GM18511 (cell line): ENCODE results near the gene PPP1R9B.

ENCODE experiments used
- ATAC-seq: cut with Tn5 transposase; IDR thresholded peaks from one replicate; pipeline ENCODE4 v1.9.1; 2021; ENCODE audit warnings: mild to moderate bottlenecking, moderate library complexity; ENCODE audit not compliant: unreplicated experiment

Gene PPP1R9B

GRCh38 chr17:50187751-50188530, 37.5 kb upstream of the PPP1R9B start:
- no peak for ATAC-seq

- no peak for ATAC-seq
These were observed 36.9 kb upstream of the PPP1R9B start for GRCh38 chr17:50187394-50187725.

- ATAC-seq, result no peak
These were observed 36.4 kb upstream of the PPP1R9B start for GRCh38 chr17:50186661-50187393.

GRCh38 chr17:50185631-50186471, 35.4 kb upstream of the PPP1R9B start:
- no peak for ATAC-seq

GRCh38 chr17:50184611-50185398, 34.3 kb upstream of the PPP1R9B start:
- ATAC-seq, result no peak

GRCh38 chr17:50184064-50184463, 33.6 kb upstream of the PPP1R9B start:
- no peak for ATAC-seq

- ATAC-seq, result no peak
These were observed 33.0 kb upstream of the PPP1R9B start for GRCh38 chr17:50183421-50183994.

- no peak for ATAC-seq
These were observed 32.4 kb upstream of the PPP1R9B start for GRCh38 chr17:50182783-50183420.

- ATAC-seq, result no peak
These were observed 31.4 kb upstream of the PPP1R9B start for GRCh38 chr17:50181591-50182560.

- ATAC-seq, result no peak
These were observed 30.7 kb upstream of the PPP1R9B start for GRCh38 chr17:50181144-50181543.

GRCh38 chr17:50180620-50181019, 30.1 kb upstream of the PPP1R9B start:
- no peak for ATAC-seq

- no peak for ATAC-seq
These were observed 29.6 kb upstream of the PPP1R9B start for GRCh38 chr17:50180111-50180510.

- no peak for ATAC-seq
These were observed 27.7 kb upstream of the PPP1R9B start for GRCh38 chr17:50177983-50178834.

- ATAC-seq, result no peak
These were observed 27.0 kb upstream of the PPP1R9B start for GRCh38 chr17:50177476-50177875.

- ATAC-seq, result no peak
These were observed 26.3 kb upstream of the PPP1R9B start for GRCh38 chr17:50176559-50177357.

GRCh38 chr17:50175035-50175807, 24.7 kb upstream of the PPP1R9B start:
- no peak for ATAC-seq
